ENCODE data around the gene KRT34. TPM values are rescaled to one million over a fixed set of nuclear protein-coding genes. Genes with fewer than 3 reads are reported as not detected.
"Not testable (repeated sequence)": the region's sequence is repeated elsewhere in the genome, so short reads cannot be mapped to it uniquely, and the experiment has no call there.

Gene KRT34
- not detected for total RNA-seq
- not detected for polyA plus RNA-seq

DNA sequence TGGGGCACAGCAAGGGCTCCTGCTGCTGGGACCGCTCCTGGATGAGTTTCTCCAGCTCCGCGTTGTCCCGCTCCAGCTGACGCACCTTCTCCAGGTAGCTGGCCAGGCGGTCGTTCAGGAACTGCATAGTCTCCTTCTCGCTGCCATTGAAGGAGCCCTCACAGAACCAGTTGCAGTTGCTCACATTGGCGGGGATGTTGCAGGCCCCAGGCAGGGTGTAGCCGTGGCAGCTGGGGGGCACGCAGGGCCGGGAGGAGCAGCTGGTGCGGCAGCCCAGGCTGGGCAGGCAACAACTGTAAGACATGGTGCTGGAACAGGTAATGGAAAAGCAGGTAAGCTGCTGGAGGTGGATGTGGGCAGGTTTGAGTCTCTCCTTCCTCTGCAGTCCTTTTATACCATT lies at the start of gene KRT34:
Gene KRT34 (minus strand): TSS at position 364 of the 400 bp plus-strand sequence. CDS start 60 bp downstream, at position 304.
- intact Hi-C loops (cut with DNase I); FAIRE-seq; DNase-seq: not testable (repeated sequence)

DNA sequence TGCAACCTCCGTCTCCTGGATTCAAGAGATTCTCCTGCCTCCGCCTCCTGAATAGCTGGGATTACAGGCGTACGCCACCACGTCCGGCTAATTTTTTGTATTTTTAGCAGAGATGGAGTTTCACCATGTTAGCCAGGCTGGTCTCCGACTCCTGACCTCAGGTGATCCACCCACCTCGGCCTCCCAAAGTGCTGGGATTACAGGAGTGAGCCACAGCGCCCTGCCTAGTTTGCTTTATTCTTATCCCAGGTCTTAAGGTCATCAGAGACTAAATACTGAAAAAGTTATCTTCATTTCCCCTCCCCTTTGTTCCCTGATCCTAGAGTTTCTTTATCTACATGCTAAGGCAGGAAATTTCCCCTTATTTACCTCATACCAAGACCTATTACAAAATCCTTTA lies 48.3 kb upstream of the KRT34 start:
- H3K27me3 ChIP-seq; H3K9me3 ChIP-seq; H3K27ac ChIP-seq; H3K36me3 ChIP-seq; FAIRE-seq; H3K4me1 ChIP-seq; DNase-seq; H3K4me3 ChIP-seq; intact Hi-C loops (cut with DNase I); ATAC-seq: not testable (repeated sequence)
- 61 to 63% methylated on average over 9 of the region's 9 CpGs for WGBS, 2 donors

More for the DNA sequence above, at the start of gene KRT34:
- H3K9me3 ChIP-seq, H3K27ac ChIP-seq, H3K4me1 ChIP-seq, H3K36me3 ChIP-seq, H3K4me3 ChIP-seq, ATAC-seq, H3K27me3 ChIP-seq: not testable (repeated sequence)
- 71 to 75% methylated on average over 10 to 13 of the region's 13 CpGs for WGBS, 2 donors

DNA sequence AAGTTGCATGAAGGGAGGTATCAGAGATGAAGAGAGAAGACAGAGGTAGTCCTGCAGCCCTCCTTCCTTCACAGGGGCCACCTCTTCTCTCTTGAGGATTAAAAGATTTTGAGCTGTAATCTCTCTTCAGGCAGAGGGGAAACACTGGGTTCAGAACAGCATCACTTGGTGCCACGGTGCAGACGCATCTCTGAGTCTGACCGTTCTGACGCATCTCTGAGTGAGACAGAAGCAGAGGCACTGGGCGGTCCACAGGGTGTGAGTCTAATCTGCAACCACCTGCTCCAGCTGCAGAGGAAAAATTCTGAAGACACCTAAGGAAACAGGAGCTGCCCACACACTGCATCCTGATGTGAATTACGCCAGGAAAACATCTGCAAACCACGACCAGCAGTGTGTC lies 47.6 kb upstream of the KRT34 start:
- H3K4me3 ChIP-seq, result no peak overlapping the region
- H3K27ac ChIP-seq, result no peak overlapping the region
- H3K4me1 ChIP-seq, result no peaks in the 10 kb centered on the region
- H3K9me3 ChIP-seq, result no peaks in the 10 kb centered on the region
- FAIRE-seq (no peak), ATAC-seq (no peak), DNase-seq (no peak)
- intact Hi-C loops (cut with DNase I), result no loop called here
- TF ChIP-seq, protein P1, sequence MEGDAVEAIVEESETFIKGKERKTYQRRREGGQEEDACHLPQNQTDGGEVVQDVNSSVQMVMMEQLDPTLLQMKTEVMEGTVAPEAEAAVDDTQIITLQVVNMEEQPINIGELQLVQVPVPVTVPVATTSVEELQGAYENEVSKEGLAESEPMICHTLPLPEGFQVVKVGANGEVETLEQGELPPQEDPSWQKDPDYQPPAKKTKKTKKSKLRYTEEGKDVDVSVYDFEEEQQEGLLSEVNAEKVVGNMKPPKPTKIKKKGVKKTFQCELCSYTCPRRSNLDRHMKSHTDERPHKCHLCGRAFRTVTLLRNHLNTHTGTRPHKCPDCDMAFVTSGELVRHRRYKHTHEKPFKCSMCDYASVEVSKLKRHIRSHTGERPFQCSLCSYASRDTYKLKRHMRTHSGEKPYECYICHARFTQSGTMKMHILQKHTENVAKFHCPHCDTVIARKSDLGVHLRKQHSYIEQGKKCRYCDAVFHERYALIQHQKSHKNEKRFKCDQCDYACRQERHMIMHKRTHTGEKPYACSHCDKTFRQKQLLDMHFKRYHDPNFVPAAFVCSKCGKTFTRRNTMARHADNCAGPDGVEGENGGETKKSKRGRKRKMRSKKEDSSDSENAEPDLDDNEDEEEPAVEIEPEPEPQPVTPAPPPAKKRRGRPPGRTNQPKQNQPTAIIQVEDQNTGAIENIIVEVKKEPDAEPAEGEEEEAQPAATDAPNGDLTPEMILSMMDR (IDR thresholded peaks at IDR 0.05), result no peak
- peaks cover 0 to 5% (median 0%) of the 10 kb centered on the region in 4 donors for H3K27me3 ChIP-seq
- 63 to 77% methylated on average over 7 of the region's 7 CpGs for WGBS, 2 donors
- no peaks in the 10 kb centered on the region for H3K36me3 ChIP-seq

DNA sequence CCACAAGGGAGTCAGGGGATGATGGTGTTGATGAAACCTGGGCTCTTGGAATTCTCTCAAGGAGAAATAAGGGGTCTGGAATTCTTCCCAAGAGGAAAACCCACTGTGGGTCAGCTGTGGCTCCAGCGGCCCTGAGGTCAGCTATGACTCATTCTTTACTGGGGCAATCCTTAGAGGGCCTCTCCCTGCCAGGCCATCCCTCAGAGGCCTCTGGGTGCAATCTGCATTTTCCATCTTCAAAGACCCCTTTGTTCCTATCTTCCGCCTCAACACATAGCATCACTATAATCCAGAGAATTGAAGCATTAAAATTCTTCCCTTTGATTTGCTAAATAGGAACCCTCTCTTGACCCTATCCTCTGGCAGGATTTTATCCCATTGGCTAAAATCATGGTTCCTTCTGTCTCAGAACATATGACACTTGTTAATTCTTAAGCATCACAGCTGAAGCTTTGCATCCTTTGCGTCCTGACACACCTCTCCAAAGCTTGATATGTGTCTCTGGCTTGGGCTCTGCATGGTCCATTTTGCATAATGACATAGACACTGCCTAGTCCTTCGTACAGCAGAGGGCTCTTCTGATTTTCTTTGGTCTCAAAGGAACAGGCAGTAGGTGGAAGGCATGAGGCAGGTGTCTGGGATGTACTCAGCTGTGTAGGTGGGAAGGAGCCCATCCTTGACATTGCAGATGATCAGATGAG lies 46.6 kb upstream of the KRT34 start:
- intact Hi-C loops (cut with DNase I), result no loop called here
- H3K9me3 ChIP-seq, result no peaks in the 10 kb centered on the region

DNA sequence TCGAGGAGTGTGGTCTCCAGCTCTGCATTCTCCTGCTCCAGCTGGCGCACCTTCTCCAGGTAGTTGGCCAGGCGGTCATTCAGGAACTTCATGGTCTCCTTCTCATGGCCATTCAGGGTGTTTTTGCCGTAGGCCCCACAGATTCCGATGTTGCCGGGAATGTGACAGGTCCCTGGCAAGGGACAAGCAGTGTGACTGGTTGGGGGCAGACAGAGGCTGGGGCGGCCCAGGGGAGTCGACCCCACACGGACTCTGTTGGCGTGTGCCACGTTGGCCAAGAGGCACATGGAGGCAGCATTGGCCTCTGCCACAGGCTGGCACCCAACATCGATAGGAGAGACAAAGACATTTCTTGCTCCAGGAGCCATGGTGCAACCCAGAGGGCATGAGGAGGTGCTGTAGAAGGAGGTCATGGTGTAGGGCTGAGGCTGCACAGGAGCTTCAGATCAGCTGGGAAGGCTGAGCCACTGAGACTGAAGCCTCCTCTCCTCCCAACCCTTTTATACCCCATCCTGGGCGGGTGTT lies 42.1 kb upstream of the KRT34 start, which contains the start of gene KRT37:
Gene KRT37 (minus strand): TSS at position 475 of the 525 bp plus-strand sequence. CDS start 62 bp downstream, at position 413.
- Histone ChIP-seq H3K27ac (no peak within 1 kb of the TSS), H3K27me3 (peaks cover 0 to 5% (median 0%) of the 10 kb centered on the region in 4 donors), H3K4me3 (no peak within 1 kb of the TSS), H3K36me3 (no peaks in the 10 kb centered on the region), H3K4me1 (no peaks in the 10 kb centered on the region), H3K9me3 (no peaks in the 10 kb centered on the region)
- DNase-seq, result no peak
- intact Hi-C loops (cut with DNase I), result no loop called here
- FAIRE-seq, result no peak
- TF ChIP-seq, protein P1 (IDR thresholded peaks at IDR 0.05), result no peak
- no peak for ATAC-seq
- WGBS, 2 donors, result 71 to 82% methylated on average over 12 to 13 of the region's 13 CpGs

More for the DNA sequence above, 46.6 kb upstream of the KRT34 start:
- FAIRE-seq (no peak), DNase-seq (no peak), ATAC-seq (no peak)
- Histone ChIP-seq H3K27me3 (peaks cover 0 to 5% (median 0%) of the 10 kb centered on the region in 4 donors), H3K4me1 (no peaks in the 10 kb centered on the region), H3K4me3 (no peak overlapping the region), H3K27ac (no peak overlapping the region), H3K36me3 (no peaks in the 10 kb centered on the region)
- WGBS, 2 donors, result 52 to 62% methylated on average over 4 of the region's 4 CpGs
- TF ChIP-seq, protein P1 (IDR thresholded peaks at IDR 0.05), result no peak

DNA sequence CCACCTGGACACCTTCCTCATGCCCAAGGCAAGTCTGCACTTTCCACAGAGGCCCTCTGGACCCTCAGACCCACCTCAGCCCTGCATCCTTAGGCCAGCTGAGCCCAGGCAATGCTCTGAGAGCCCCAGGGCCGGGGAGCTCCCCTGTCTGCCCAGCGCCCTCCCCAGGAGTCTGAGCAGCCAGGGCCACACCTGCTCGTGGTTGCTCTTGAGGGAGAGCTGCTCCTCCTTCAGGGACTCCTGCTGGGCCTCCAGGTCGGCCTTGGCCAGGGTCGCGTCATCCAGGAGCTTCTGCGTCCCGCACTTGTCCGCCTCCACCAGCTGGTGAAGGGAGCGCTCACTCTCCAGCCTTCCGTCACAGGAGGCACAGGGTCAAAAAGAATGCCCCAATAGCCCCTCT lies 40.5 kb upstream of the KRT34 start:
- H3K9me3 ChIP-seq; intact Hi-C loops (cut with DNase I); ATAC-seq; FAIRE-seq; H3K4me1 ChIP-seq; H3K36me3 ChIP-seq; DNase-seq; H3K27ac ChIP-seq; H3K27me3 ChIP-seq; H3K4me3 ChIP-seq: not testable (repeated sequence)
- 73 to 78% methylated on average over 11 of the region's 11 CpGs for WGBS, 2 donors
